Mesendoderm (in vitro differentiated cells): ENCODE results near the gene STRC. TPM values are rescaled to one million over a fixed set of nuclear protein-coding genes. Genes with fewer than 3 reads are reported as not detected.

Source experiments
- DNase-seq: peaks from one replicate; pipeline ENCODE4 v3.0.0; 2013
- H2AK5ac ChIP-seq: 2 replicates; pipeline ENCODE4 v1.6.1; 2013; ENCODE audit warnings: low read length, inconsistent platforms
- H2BK120ac ChIP-seq: 2 replicates; pipeline ENCODE4 v1.6.1; 2013; ENCODE audit warnings: low read depth, mild to moderate bottlenecking, low read length, moderate library complexity, mixed read lengths
- H2BK15ac ChIP-seq: replicated peaks from 2 replicates; pipeline ENCODE4 v1.6.1; 2013; ENCODE audit warnings: low read depth, mild to moderate bottlenecking, moderate library complexity
- H2BK5ac ChIP-seq: 2 replicates; pipeline ENCODE4 v1.6.1; 2013; ENCODE audit warnings: low read length, inconsistent platforms
- H3K18ac ChIP-seq: 2 replicates; pipeline ENCODE4 v1.6.1; 2013; ENCODE audit warnings: mild to moderate bottlenecking, low read length, mixed read lengths
- H3K23ac ChIP-seq: one replicate; pipeline ENCODE4 v1.6.1; 2013; ENCODE audit warnings: low read length
- H3K27ac ChIP-seq: 2 replicates; pipeline ENCODE4 v1.5.1; 2013; ENCODE audit warnings: low read depth, mild to moderate bottlenecking, inconsistent platforms, low read length, moderate library complexity
- H3K27me3 ChIP-seq: 2 replicates; pipeline ENCODE4 v1.6.1; 2013; ENCODE audit warnings: low read length, control low read depth, mild to moderate bottlenecking, inconsistent platforms; ENCODE audit not compliant: insufficient read depth, poor library complexity
- H3K36me3 ChIP-seq: 2 replicates; pipeline ENCODE4 v1.6.1; 2013; ENCODE audit warnings: low read length, inconsistent platforms; ENCODE audit not compliant: control insufficient read depth, insufficient read depth
- H3K4ac ChIP-seq: one replicate; pipeline ENCODE4 v1.6.1; 2013; ENCODE audit warnings: low read depth, mild to moderate bottlenecking, low read length, moderate library complexity
- H3K4me1 ChIP-seq: 2 replicates; pipeline ENCODE4 v1.6.1; 2013; ENCODE audit warnings: low read depth, low read length, inconsistent platforms; ENCODE audit not compliant: control insufficient read depth
- H3K4me2 ChIP-seq: 2 replicates; pipeline ENCODE4 v1.6.1; 2013; ENCODE audit warnings: low read length
- H3K4me3 ChIP-seq: 2 replicates; pipeline ENCODE4 v1.5.1; 2013; ENCODE audit warnings: mild to moderate bottlenecking, low read length
- H3K56ac ChIP-seq: one replicate; pipeline ENCODE4 v1.6.1; 2013; ENCODE audit warnings: low read length
- H3K79me1 ChIP-seq: 2 replicates; pipeline ENCODE4 v1.6.1; 2013; ENCODE audit warnings: low read length, inconsistent platforms
- H3K79me2 ChIP-seq: 2 replicates; pipeline ENCODE4 v1.6.1; 2013; ENCODE audit warnings: mild to moderate bottlenecking, low read length; ENCODE audit not compliant: control insufficient read depth, insufficient read depth
- H3K9ac ChIP-seq: 2 replicates; pipeline ENCODE4 v1.6.1; 2013; ENCODE audit warnings: low read length, inconsistent platforms
- H4K5ac ChIP-seq: one replicate; pipeline ENCODE4 v1.6.1; 2013; ENCODE audit warnings: low read length
- H4K8ac ChIP-seq: one replicate; pipeline ENCODE4 v1.6.1; 2013; ENCODE audit warnings: low read depth, mild to moderate bottlenecking, control low read depth, low read length, moderate library complexity
- WGBS: extraction: QIAGEN DNeasy Blood & Tissue Kit; methylation state at CpG from one replicate; pipeline ENCODE4 v1.1.7; 2013; ENCODE audit warnings: low lambda C conversion rate, missing lambda C conversion rate; ENCODE audit not compliant: insufficient coverage; ENCODE audit errors: extremely low coverage; 5-methylcytosine and 5-hydroxymethylcytosine counted together
- small RNA-seq: library from polyadenylated mRNA; stranded (forward); fragments of <200 nt; extraction: miRNeasy Mini kit (QIAGEN cat#:217004); gene quantifications from one replicate; pipeline ENCODE3, GENCODE V24; 2013; ENCODE audit not compliant: insufficient read depth

The STRC gene

GRCh38 chr15:43552256-43552655 lies 66.3 kb downstream of the STRC start:
- Histone ChIP-seq H3K18ac (no peak overlapping the region), H2AK5ac (no peak overlapping the region), H3K23ac (no peak overlapping the region), H3K9ac (no peak overlapping the region), H3K4me2 (no peak overlapping the region), H4K8ac (no peak overlapping the region), H3K27ac (no peak overlapping the region), H3K4me1 (no peaks in the 10 kb centered on the region), H3K27me3 (no peaks in the 10 kb centered on the region), H3K79me1 (no peaks in the 10 kb centered on the region), H2BK120ac (no peak overlapping the region), H3K79me2 (no peaks in the 10 kb centered on the region), H2BK15ac (no peak overlapping the region), H3K56ac (no peak overlapping the region), H3K36me3 (no peaks in the 10 kb centered on the region), H3K4ac (no peak overlapping the region), H2BK5ac (no peak overlapping the region), H3K4me3 (no peak overlapping the region), H4K5ac (no peak overlapping the region)
- DNase-seq = no peak
- WGBS = no CpG with 5 or more reads among the region's 4 CpGs

DNA sequence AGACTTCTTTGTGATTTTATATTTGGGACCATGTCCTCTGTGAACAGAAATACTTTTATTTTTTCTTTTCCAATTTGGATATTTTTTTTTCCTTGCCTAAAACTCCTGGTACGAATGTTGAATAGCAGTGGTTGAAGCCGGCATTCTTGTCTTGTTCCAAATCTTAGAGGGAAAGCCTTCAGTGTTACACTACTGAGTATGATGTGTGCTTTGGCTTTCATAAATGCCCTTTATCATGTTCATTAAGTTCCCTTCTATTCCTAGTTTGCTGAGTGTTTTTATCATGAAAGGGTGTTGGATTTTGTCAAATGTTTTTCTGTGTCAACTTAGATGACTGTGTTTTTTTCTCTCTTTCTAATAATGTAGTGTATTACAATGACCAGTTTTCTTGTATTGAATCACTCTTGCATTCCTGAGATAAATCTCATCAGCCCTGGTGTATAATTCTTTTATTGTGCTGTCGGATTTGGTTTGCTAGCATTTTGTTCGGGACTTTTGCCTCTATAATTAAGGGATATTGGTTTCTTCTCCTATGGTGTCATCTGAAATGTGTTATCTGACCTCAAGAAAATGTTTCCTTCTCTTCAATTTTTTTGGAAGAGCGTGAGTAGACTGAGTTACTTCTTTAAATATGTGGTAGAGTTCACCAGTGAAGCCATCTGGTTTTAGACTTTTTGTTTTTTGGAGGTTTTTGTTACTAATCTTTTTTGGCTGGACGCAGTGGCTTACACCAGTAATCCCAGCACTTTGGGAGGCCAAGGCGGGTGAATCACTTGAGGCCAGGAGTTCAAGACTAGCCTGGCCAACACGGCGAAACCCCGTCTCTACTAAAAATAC lies 67.9 kb downstream of the STRC start:
- no peak overlapping the region for H2BK120ac ChIP-seq
- no peak overlapping the region for H3K4me3 ChIP-seq
- no peak overlapping the region for H3K4ac ChIP-seq
- H3K56ac ChIP-seq = no peak overlapping the region
- H3K79me1 ChIP-seq = no peaks in the 10 kb centered on the region
- H3K4me2 ChIP-seq = no peak overlapping the region
- no peaks in the 10 kb centered on the region for H3K36me3 ChIP-seq
- H2BK5ac ChIP-seq = no peak overlapping the region
- H3K18ac ChIP-seq = no peak overlapping the region
- no peak overlapping the region for H2AK5ac ChIP-seq
- H3K27me3 ChIP-seq = no peaks in the 10 kb centered on the region
- H4K5ac ChIP-seq = no peak overlapping the region
- no peaks in the 10 kb centered on the region for H3K79me2 ChIP-seq
- no peak overlapping the region for H4K8ac ChIP-seq
- no peak for DNase-seq
- no peak overlapping the region for H2BK15ac ChIP-seq
- H3K9ac ChIP-seq = no peak overlapping the region
- no CpG with 5 or more reads among the region's 10 CpGs for WGBS
- no peak overlapping the region for H3K23ac ChIP-seq
- H3K4me1 ChIP-seq = no peaks in the 10 kb centered on the region
- H3K27ac ChIP-seq = no peak overlapping the region

Small RNAs within 50 kb of the gene (small RNA-seq; reads per million reads assigned to genes)
- gene PDIA3P2 (not detected), gene RNU6-554P (not detected), gene RNU6-610P (not detected)
